Breast epithelium (tissue), 3 donors: ENCODE measurements around the gene C4orf50.

Source experiments
- CTCF ChIP-seq, 3 donors: fragments of 450-650 bp; IDR thresholded peaks; one replicate each; pipeline ENCODE4 v1.5.1; 2016 to 2017; ENCODE audit warnings: antibody characterized with exemption in 3 of 3, mild to moderate bottlenecking in 3 of 3, moderate library complexity in 3 of 3
- POLR2A ChIP-seq: fragments of 450-650 bp; IDR thresholded peaks from one replicate; pipeline ENCODE4 v1.6.1; 2016; ENCODE audit warnings: antibody characterized with exemption, mild to moderate bottlenecking, moderate library complexity
- POLR2AphosphoS5 ChIP-seq, 3 donors: sonication (generic); formaldehyde crosslinking; IDR thresholded peaks; one replicate each; pipeline ENCODE4 v1.6.1; 2017; ENCODE audit warnings: antibody characterized with exemption in 3 of 3

GRCh38 chr4:5931526-5931925 is 86.7 kb downstream of the C4orf50 start:
- no peak for TF ChIP-seq POLR2A
- TF ChIP-seq POLR2AphosphoS5 (IDR thresholded peaks at IDR 0.05), result no peak
- TF ChIP-seq CTCF (IDR thresholded peaks at IDR 0.05), result no peak
